CD4-positive, alpha-beta T cell treated with Interleukin-1 beta for 1 hour (primary cell): ENCODE results near the gene ADSL.
"Not testable (repeated sequence)": the region's sequence is repeated elsewhere in the genome, so short reads cannot be mapped to it uniquely, and the experiment has no call there.

Experiments used
- DNase-seq, 2 donors: peaks; one replicate each; pipeline ENCODE4 v3.0.0-alpha.2; 2020 to 2022

ADSL gene

GRCh38 chr22:40376149-40376548 is 29.8 kb downstream of the ADSL start:
- no peak for DNase-seq

DNA sequence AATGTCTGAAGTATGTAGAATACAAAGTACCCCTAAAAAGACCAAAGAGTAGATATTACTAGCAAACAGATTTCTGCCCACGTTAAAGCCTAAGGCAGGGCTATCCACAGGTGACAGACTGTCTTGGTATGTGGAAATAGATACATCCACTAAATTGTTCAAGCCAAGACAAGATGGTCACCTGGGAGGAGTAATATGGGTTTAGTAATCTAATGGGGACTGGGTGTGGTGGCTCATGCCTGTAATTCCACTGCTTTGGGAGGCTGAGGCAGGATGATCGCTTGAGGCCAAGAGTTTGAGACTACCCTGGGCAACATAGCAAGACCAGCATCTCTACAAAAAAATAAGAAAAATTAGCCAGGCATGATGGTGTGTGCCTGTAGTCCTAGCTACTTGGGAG is 31.6 kb downstream of the ADSL start:
- no peak for DNase-seq

GRCh38 chr22:40378448-40378847 is 32.1 kb downstream of the ADSL start:
- DNase-seq, result not testable (repeated sequence)

DNA sequence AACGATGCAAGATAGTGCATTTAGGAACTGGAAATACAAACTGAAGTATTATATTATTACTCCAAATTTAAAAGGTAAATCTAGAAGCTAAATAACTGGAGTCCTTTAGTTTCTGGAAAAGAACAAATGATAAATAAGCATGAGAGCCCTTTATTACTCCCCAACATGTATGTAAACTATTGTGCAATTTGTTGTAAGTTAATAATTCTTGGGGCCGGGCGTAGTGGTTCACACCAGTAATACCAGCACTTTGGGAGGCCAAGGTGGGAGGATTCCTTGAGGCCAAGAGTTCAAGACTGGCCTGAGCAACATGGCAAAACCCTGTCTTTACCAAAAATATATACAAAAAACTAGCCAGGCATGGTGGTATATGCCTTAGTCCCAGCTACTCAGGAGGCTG is 35.2 kb downstream of the ADSL start:
- no peak for DNase-seq

DNA sequence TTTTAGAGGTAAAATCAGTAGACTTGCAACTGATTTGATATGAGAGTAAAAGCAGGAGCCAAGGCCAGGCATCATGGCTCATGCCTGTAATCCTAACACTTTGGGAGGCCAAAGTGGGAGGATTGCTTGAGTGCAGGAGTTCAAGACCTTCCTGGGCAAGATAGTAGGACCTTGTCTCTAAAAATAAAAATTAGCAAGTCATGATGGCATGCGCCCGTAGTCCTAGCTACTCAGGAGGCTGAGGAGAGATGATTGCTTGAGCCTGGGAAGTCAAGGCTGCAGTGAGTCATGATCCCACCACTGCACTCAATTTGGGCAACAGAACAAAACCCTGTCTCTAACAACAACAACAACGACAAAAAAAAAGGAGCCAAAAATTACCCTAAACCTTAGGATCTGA is 37.6 kb downstream of the ADSL start:
- DNase-seq, result no peak

DNA sequence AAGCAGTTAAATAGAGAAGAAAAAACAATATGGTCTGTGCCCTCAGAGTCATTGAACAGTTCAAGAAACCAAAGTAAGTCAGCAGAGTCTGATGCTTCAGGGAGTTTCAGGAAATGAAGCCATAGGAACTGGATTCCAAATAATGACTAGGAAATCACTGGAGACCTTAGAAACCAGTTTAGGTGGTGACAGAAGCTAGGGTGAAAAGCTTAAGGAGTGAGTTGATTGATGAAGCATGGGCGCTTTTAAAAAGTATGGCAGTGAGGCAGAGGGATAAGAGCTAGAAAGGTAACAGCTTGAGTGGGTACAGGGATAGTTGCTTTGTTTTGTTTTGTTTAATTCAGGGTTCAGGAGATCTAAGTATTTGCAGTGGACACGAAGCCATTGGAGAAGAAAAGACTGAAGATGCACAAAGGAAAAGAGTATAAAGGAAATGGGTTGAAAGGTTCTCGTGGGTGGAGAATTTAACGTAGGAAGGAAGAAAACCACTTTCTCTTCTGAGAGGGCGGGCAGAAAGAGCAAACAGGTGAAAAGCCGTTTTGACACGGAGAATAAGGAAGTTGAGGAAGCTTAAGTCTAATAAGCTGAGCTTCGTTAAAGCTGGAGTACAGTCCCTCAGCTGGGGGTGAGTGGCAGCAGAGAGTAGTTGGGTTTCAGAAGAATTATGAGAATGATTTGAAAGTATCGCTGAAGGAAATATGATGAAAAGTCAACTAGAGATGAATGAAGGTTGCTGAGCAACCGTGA is 38.9 kb downstream of the ADSL start:
- DNase-seq, result peak; percentile 36 to 45

DNA sequence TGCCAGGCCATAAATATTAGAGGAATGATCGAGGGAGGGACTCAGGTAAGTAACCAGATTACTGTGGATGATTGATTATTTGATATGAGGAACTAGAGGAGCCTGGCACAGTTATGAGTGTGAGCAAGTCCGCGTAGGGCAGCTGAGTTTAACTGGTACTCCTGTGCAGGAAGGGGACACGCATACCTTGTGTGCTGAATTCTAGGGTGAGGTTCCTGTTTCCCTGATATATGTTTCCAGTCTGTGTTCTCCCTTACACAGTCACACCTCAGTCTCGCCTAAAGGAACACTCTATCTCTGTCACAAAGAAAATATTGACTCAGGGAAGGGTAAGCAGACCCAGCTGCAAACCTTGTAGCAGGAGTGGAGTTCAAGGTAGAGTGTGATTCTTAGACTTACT is 41.4 kb downstream of the ADSL start:
- no peak for DNase-seq

DNA sequence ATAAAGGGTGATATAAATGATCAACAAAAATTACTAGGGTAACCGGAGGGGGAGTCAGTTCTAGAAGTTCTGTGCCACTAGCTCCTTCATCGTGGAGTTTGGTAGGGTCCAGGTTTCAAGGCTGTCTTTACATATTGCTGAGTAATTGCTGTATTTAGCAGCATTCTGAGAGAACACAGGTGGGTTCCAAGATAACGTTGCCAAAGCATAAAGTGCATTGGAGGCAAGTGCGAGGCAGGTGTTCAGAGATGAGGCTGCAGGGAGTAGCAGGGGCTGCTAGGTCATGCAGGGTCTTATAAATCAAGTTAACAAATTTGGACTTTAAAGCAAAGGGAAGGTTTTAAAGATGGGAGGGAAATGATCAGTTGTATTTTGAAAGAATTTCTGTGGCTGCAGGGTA is 41.9 kb downstream of the ADSL start:
- no peak for DNase-seq

DNA sequence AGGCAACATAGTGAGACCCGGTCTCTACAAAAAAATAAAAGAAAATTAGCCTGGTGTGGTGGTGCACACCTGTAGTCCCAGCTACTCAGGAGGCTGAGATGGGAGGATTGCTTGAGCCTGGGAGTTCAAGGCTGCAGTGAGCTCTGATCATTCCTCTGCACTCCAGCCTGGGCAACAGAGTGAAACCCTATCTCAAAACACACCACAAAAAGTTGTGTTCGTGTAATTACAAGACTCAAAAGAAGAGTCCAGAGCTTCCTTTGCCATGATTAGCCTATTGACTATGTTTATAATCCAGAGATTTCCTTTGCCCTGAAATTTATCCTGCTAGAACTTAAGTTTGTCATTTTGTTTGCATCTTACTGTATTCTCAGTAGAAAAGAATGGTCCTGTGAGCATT is 45.1 kb downstream of the ADSL start:
- DNase-seq, result no peak

GRCh38 chr22:40392618-40393017 is 46.3 kb downstream of the ADSL start:
- no peak for DNase-seq

- DNase-seq, result no peak
Measured at GRCh38 chr22:40394607-40395006, 48.3 kb downstream of the ADSL start.

DNA sequence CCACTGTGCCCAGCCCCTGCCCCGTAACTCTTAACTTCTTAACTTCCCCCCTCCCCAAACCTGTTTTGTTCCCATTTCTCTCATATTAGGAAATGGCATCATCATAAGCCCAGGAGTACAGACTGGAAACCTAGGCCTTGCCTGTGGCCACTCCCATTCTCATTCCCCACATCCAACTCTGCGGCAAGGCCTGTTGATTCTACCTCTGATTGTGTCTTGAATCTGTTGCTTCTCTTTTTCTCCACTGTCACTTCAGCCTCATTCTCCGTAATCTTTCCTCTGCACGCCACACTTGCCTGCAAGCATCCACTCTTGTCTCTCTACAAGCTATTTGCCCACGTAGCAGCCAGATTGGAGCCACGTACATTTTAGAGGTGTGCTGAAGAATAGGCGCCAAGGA is 49.3 kb downstream of the ADSL start:
- DNase-seq, result no peak

GRCh38 chr22:40396882-40397281 is 50.6 kb downstream of the ADSL start:
- DNase-seq, result no peak

GRCh38 chr22:40397396-40397795 is 51.1 kb downstream of the ADSL start:
- DNase-seq, result no peak

DNA sequence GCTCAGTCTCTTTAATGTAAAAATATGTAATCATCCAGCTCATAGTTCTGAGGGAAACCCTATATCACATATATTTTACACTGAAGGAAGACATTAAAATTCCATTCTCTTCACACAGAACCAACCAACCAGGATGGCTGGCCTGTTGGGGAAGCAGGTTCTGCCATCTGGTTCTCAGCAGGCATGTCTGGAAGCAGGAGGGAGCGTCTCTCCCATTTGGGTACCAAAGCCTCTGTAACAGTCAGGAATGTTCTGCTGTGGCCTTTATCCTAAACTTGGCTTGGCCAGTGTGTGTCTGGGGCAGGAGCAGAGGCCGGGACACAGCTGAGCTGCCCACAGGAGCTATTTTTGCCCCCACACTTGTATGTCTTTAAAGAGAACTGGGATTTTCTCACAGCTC is 53.3 kb downstream of the ADSL start:
- no peak for DNase-seq

- DNase-seq, result peak; percentile 68 to 75
Measured at GRCh38 chr22:40400159-40400558, 53.9 kb downstream of the ADSL start.

- peak; percentile 45 to 65 for DNase-seq
Measured at GRCh38 chr22:40401532-40401931, 55.2 kb downstream of the ADSL start.

DNA sequence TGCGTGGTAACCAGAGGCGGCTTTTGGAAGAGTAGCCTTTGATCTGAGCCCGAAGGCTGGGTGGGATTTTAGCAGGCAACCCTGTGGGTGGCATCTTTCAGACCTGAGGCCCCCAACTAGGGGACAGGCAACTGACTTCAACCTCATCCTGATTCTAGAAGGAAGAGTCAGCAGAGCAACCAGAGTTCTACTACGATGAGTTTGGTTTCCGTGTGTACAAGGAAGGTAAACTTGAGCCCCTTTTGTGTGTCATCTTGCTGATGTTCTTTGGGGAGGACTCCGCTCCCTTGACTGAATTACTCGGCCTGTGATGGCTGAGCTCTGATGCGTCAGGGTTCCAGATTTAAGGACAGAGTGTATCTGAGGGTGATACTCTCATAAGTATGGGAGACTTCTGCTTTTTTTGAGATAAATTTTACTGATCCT is 55.7 kb downstream of the ADSL start:
- no peak for DNase-seq

- no peak for DNase-seq
Measured at GRCh38 chr22:40403141-40403540, 56.8 kb downstream of the ADSL start.

- DNase-seq, result no peak
Measured at GRCh38 chr22:40403651-40404050, 57.4 kb downstream of the ADSL start.

GRCh38 chr22:40404251-40405177 is 58.2 kb downstream of the ADSL start:
- no peak for DNase-seq

DNA sequence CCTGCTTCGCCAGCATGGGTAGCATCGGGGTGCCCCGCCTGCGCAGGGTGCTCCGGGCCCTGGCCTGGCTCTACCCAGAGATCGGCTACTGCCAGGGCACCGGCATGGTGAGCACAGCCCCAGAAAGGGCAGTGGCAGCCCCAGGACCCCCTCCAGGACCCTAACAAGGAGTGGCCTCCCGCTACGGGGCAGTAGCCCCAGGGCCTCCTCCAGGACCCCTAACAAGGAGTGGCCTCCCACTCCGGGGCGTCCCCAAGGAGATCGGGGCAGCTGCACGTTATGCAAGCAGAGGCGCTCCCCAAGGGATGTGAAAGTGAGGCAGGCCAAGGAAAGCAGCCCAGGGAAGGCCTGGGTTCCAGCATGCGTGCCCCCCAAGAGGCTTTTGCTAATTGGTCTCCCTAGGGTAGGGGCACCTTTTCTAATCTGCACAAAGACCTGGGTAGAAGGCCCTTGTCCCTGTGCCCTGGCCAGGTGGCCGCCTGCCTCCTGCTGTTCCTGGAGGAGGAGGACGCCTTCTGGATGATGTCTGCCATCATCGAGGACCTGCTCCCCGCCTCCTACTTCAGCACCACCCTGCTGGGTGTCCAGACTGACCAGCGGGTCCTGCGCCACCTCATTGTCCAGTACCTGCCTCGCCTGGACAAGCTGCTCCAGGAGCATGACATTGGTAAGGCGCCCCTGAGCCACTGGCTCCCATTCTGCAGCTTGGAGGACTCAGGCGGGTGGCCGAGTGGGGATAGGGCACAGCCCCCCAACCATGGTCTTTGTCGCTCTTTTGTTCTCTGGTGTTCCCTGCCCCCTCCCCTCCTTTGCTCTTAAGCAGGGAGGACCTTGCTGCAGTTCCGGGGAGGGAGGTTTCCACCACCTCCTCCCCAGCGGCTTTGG is 59.1 kb downstream of the ADSL start:
- no peak for DNase-seq
